Epithelial cell of esophagus (primary cell): ENCODE results near the gene NDST4.

ENCODE experiments used
- DNase-seq: peaks from one replicate; pipeline ENCODE4 v3.0.0; 2010; ENCODE audit warnings: low read depth
- H3K4me3 ChIP-seq: 2 replicates; pipeline ENCODE4 v1.5.1; 2011; ENCODE audit warnings: mild to moderate bottlenecking, low read length, control low read depth
- TF ChIP-seq, protein P1 (sequence below): IDR thresholded peaks from 2 replicates; pipeline ENCODE4 v1.5.1; 2011; ENCODE audit warnings: low read depth, mild to moderate bottlenecking, low read length, control low read depth, inconsistent platforms; ENCODE audit not compliant: insufficient read depth; ENCODE audit errors: missing control alignments

The NDST4 gene

DNA sequence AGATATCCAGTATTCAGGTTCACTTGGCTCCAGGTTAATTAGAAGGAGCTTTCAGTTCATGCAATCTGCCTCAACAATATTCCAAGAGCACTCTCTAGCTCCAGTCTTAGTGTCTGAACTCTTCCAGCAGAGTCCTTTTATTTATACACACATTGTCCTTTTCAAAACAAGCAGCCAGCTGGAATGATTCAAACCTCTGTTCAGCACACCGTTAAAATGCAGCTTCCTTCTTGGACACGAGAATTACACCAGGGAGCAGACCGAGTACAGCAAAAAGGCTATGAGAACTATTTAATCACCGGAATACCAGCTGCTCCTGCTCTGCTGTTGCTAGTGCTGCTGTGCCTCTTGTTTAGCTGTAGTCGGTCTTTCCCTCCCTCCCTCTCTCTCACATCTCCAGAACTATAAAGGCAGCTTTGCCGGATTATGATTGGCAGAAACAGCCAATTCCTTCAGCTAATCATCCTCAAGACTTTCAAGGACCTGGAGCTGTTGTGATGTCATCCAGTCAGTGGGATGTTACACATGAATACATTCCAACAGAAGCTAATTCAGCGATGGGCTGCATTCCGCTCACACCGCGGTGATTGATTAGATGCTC is at the start of gene NDST4:
NDST4 (minus strand) TSS at position 115 of the 601 bp plus-strand sequence. CDS start 36,584 bp downstream, outside the sequence.
- DNase-seq, result peak; percentile 10
- TF ChIP-seq, protein P1, sequence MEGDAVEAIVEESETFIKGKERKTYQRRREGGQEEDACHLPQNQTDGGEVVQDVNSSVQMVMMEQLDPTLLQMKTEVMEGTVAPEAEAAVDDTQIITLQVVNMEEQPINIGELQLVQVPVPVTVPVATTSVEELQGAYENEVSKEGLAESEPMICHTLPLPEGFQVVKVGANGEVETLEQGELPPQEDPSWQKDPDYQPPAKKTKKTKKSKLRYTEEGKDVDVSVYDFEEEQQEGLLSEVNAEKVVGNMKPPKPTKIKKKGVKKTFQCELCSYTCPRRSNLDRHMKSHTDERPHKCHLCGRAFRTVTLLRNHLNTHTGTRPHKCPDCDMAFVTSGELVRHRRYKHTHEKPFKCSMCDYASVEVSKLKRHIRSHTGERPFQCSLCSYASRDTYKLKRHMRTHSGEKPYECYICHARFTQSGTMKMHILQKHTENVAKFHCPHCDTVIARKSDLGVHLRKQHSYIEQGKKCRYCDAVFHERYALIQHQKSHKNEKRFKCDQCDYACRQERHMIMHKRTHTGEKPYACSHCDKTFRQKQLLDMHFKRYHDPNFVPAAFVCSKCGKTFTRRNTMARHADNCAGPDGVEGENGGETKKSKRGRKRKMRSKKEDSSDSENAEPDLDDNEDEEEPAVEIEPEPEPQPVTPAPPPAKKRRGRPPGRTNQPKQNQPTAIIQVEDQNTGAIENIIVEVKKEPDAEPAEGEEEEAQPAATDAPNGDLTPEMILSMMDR, result no peak
- H3K4me3 ChIP-seq, result no peak within 1 kb of the TSS

DNA sequence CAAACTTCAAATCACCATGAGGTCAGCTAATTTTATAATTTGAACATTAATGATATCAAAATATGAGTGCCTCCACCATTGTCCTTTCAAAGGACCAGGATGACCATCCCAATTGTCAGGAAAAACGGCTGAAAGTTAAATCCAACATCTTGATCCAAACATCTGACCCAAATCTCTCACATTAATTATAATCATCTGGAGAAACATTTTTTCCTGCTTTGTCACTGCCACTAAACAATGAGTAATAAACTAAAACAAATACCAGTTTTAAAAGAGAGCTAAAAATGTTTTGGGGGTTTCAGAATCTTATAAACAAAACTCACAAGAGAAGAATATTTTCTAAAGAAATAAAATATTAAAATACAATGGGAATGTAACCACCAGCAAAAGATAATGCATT is 45.7 kb upstream of the NDST4 start:
- TF ChIP-seq, protein P1, result no peak
- no peak for DNase-seq
- no peak overlapping the region for H3K4me3 ChIP-seq

DNA sequence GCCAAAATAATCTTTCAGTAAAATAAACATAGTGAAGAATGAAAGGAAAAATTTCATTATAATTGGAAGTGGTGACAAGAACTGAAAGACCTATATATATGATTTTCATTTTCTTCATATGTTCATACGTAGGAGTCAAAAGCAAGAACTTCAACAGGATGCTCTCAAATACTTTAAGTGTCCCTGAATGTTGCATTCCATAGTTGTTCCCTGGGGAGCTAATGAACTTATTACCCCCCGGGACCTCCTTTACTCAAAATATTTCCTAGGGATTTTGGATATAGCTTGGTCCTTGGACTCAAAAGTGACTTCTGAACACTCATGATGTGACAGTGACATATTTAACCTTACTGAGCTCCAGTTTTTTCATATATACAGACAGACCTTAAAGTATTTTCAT is 44.9 kb upstream of the NDST4 start:
- no peak overlapping the region for H3K4me3 ChIP-seq
- DNase-seq, result no peak
- TF ChIP-seq, protein P1, result no peak

DNA sequence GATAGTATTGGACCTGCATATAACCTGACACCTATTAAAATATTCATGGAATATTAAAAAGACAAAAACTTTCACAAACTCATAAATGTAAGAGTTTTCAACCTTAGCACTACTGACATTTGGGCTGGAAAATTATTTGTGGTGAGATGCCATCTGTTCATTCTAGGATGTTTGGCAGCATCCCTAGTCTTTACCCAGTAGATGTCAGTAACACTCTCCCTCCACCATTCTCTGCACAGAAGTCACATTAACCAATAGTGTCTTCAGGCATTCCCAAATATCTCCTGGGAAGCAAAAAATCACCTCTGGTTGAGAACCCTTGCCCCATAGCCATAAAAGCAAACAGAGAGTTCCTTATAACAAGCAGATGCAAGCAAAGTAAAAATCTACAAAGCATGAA is 41.4 kb upstream of the NDST4 start:
- peak; percentile 4 for DNase-seq
- H3K4me3 ChIP-seq, result no peak overlapping the region
- TF ChIP-seq, protein P1, result peak; percentile 24

DNA sequence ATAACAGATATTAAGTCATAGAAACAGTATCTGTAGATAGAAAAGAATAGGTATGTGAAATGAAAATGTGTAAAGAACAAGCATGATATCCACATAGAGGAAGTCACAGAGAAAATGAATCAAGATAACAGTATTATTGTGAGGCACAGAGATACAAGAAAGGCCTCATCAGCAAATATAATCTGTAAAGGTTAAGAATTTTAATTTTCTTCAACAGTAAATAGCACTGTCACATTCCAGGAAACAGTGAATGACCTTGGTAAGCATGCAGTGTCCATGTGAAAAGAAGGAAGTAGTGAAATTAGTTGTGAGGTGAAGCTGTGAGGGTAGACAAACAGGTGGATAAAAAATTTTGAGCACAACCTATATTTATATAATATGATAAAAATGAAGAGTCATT is 39.5 kb upstream of the NDST4 start:
- TF ChIP-seq, protein P1, result no peak
- H3K4me3 ChIP-seq, result no peak overlapping the region
- DNase-seq, result no peak

DNA sequence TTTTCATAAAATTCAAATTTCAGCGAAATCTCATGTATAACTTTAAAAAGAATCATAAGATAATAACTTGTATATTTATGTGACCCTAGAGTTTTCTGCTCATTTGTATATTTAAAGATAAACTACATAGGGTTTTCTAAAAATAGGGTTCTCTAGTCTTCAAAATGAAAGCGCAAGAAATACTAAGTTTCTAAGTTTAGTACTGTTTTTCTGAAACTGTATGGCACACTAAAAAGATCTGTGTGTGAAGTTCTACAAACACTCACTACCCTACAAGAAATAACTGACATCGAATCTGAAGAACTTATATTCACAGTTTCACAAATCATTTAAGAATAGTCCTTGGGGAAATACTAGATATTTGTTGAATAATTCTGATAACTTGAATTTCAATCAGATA is 38.7 kb upstream of the NDST4 start:
- no peak for DNase-seq
- no peak overlapping the region for H3K4me3 ChIP-seq
- TF ChIP-seq, protein P1, result no peak

DNA sequence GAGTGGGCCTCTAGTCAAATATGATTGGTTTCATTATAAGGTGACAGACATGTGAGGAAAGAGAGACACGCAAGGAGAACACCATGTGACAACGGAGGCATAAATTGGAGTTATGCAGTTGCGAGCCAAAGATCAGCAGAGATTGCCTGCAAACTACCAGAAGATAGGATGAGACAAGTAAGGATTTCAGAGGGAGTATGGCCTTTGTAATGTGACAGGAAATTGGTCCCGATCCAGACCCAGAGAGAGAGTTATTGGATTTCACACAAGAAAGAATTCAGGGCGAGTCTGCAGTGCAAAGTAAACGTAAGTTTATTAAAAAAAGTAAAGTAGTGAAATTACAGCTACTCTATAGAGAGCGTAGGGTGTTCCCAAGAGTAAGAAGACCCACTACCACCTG is 35.7 kb upstream of the NDST4 start:
- no peak overlapping the region for H3K4me3 ChIP-seq
- no peak for DNase-seq
- TF ChIP-seq, protein P1, result no peak
